ENCODE measurements around the gene GH1. TPM values are rescaled to one million over a fixed set of nuclear protein-coding genes. Genes with fewer than 3 reads are reported as not detected.

GH1 gene
- total RNA-seq, 6 donors from 2014 or later, result not detected

DNA sequence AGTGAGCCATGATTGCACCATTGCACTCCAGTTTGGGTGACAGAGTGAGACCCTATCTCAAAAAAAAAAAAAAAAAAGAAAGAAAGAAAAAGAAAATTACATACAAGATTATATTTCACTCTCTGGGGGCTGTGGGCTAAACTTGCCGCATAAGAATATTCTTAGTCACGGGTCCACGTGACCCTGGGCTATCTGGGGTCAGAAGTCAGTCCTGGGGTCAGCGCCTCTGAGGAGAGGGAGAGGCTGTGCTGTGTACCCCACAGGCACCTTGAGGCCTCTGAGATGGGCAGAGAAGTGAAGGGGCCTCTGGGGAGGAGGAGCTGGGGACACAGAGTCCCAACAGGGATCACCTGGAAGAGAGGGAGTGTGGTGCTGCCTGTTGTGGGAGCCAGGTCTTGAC lies 19.3 kb upstream of the GH1 start:
- H3K36me3 ChIP-seq, result no peaks in the 10 kb centered on the region
- no peak overlapping the region for H3K4me3 ChIP-seq
- ATAC-seq (ENCODE audit: low FRiP score in 2 of 2) (no peak), DNase-seq (no peak)
- no peaks in the 10 kb centered on the region for H3K4me1 ChIP-seq
- TF ChIP-seq POLR2AphosphoS5 (IDR thresholded peaks at IDR 0.05), result no peak
- TF ChIP-seq, protein P1, sequence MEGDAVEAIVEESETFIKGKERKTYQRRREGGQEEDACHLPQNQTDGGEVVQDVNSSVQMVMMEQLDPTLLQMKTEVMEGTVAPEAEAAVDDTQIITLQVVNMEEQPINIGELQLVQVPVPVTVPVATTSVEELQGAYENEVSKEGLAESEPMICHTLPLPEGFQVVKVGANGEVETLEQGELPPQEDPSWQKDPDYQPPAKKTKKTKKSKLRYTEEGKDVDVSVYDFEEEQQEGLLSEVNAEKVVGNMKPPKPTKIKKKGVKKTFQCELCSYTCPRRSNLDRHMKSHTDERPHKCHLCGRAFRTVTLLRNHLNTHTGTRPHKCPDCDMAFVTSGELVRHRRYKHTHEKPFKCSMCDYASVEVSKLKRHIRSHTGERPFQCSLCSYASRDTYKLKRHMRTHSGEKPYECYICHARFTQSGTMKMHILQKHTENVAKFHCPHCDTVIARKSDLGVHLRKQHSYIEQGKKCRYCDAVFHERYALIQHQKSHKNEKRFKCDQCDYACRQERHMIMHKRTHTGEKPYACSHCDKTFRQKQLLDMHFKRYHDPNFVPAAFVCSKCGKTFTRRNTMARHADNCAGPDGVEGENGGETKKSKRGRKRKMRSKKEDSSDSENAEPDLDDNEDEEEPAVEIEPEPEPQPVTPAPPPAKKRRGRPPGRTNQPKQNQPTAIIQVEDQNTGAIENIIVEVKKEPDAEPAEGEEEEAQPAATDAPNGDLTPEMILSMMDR (IDR thresholded peaks at IDR 0.05), result no peak
- TF ChIP-seq EP300 (IDR thresholded peaks at IDR 0.05), result no peak
- TF ChIP-seq POLR2A (IDR thresholded peaks at IDR 0.05), result no peak
- 84 to 95% methylated on average over 4 of the region's 4 CpGs for WGBS, 2 donors
- H3K27me3 ChIP-seq, result no peaks in the 10 kb centered on the region
- H3K9me3 ChIP-seq, result no peaks in the 10 kb centered on the region
- no peak overlapping the region for H3K27ac ChIP-seq

DNA sequence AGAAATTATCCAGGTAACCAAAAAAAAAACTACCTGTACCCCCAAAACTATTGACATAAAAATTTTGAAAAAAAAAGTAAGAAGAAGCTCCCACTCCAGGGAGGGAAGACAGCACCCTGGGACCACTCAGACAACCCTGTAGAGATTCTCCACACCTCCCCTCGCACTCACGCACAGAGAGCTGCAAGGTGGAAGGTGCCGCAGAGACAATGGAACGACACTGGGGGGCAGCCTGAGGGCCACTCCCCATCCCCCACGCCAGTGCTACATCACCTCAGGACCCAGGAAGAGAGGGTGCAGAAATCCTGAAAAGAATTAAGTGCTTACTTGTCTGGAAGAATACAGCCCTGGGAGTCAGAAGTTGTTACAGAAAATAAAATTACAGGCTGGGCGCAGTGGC lies 18.7 kb upstream of the GH1 start:
- no peaks in the 10 kb centered on the region for H3K9me3 ChIP-seq
- TF ChIP-seq POLR2AphosphoS5 (IDR thresholded peaks at IDR 0.05) (no peak), EP300 (IDR thresholded peaks at IDR 0.05) (no peak), POLR2A (IDR thresholded peaks at IDR 0.05) (no peak)
- TF ChIP-seq, protein P1 (IDR thresholded peaks at IDR 0.05), result no peak
- no peaks in the 10 kb centered on the region for H3K36me3 ChIP-seq
- no peak for ATAC-seq (ENCODE audit: low FRiP score in 2 of 2)
- H3K4me1 ChIP-seq, result peaks cover 0 to 3% (median under 1%) of the 10 kb centered on the region in 4 donors
- no peaks in the 10 kb centered on the region for H3K27me3 ChIP-seq
- 87 to 88% methylated on average over 6 of the region's 6 CpGs for WGBS, 2 donors
- no peak overlapping the region for H3K4me3 ChIP-seq
- H3K27ac ChIP-seq, result no peak overlapping the region
- DNase-seq, result no peak

DNA sequence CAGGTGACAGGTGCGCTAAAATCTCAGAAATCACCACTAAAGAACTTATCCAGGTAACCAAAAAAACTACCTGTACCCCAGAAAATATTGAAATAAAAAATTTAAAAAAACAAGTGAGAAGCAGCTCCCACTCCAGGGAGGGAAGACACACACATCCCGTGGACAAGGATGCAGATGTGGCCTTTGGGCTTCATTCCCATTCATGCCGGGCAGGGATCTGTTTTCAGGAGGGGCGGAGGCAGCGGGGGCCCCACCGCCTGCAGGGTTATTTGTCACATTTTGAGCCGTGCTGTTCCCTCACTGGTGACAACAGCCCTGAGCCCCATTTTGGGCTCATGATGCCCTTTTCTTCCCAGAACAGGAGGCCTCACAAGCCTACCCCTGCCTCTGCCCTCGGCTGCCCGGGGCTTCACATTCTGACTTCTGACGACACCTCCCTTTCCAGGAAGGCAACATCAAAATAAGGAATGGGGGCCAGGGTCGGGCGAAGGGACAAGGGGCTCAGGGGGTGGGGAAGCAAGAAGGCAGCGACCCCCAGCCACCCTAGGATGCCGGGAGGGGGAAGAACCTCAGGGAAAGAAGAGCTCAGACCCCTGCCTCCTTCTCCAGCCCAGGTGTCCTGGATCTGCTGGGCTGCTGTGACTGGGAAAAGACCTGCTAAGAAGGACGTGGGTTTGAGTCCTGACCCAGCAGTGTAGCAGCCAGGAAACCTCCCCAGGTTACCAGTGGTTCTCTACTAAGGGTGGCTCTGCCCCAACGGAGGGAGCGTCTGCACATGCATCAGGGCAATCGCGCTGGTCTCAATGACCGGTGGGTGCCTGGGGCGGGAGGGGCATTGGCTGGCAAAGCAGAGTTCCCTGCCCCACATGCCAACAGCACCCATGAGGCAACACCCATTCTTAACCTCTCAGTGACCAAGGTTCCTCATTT lies 15.8 kb upstream of the GH1 start:
- 85% methylated on average over 20 to 21 of the region's 21 CpGs for WGBS, 2 donors
- Histone ChIP-seq H3K4me1 (peaks cover 14 to 24% (median 16%) of the 10 kb centered on the region in 4 donors), H3K27me3 (no peaks in the 10 kb centered on the region), H3K36me3 (no peaks in the 10 kb centered on the region), H3K9me3 (no peaks in the 10 kb centered on the region), H3K4me3 (no peak overlapping the region), H3K27ac (no peak overlapping the region)
- no peak for DNase-seq
- TF ChIP-seq POLR2A (IDR thresholded peaks at IDR 0.05), result no peak
- no peak for TF ChIP-seq EP300 (IDR thresholded peaks at IDR 0.05)
- TF ChIP-seq, protein P1 (IDR thresholded peaks at IDR 0.05), result no peak
- no peak for TF ChIP-seq POLR2AphosphoS5 (IDR thresholded peaks at IDR 0.05)
- ATAC-seq (ENCODE audit: low FRiP score in 2 of 2), result no peak

DNA sequence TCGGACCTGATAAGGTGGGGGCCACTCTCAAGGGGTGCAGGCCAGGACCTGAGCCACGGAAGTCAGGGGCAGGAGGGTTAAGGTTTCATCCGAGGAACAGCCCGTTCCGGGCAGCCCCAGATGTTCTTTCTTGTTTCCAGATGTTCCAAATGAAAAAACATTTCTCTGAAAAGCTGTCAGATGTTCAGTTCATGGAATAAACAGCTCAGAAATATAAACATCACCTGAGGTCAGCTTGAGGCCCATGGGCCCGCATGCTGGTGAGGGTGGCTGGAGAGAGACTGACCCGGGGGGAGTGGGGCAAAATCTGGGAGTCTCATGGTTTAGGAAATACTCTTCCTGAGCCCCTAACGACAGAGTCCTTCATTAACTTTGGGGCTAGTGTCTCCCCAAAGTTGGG lies 15.0 kb upstream of the GH1 start:
- H3K27me3 ChIP-seq, result no peaks in the 10 kb centered on the region
- DNase-seq (no peak), ATAC-seq (ENCODE audit: low FRiP score in 2 of 2) (no peak)
- no peaks in the 10 kb centered on the region for H3K36me3 ChIP-seq
- H3K27ac ChIP-seq, result no peak overlapping the region
- H3K4me3 ChIP-seq, result no peak overlapping the region
- H3K9me3 ChIP-seq, result no peaks in the 10 kb centered on the region
- H3K4me1 ChIP-seq, result peaks cover 14 to 24% (median 16%) of the 10 kb centered on the region in 4 donors
- no peak for TF ChIP-seq EP300 (IDR thresholded peaks at IDR 0.05)
- TF ChIP-seq POLR2AphosphoS5 (IDR thresholded peaks at IDR 0.05), result no peak
- TF ChIP-seq POLR2A (IDR thresholded peaks at IDR 0.05), result no peak
- TF ChIP-seq, protein P1 (IDR thresholded peaks at IDR 0.05), result no peak
- 83 to 88% methylated on average over 8 of the region's 8 CpGs for WGBS, 2 donors

Data from upper lobe of left lung (tissue), 6 donors.